ENCODE results near the gene DOCK2. TPM values are rescaled to one million over a fixed set of nuclear protein-coding genes. Genes with fewer than 3 reads are reported as not detected.

The DOCK2 gene
- polyA plus RNA-seq, 1 of the 3 experiments (the other 2 are of a cell fraction): 3.8 TPM

DNA sequence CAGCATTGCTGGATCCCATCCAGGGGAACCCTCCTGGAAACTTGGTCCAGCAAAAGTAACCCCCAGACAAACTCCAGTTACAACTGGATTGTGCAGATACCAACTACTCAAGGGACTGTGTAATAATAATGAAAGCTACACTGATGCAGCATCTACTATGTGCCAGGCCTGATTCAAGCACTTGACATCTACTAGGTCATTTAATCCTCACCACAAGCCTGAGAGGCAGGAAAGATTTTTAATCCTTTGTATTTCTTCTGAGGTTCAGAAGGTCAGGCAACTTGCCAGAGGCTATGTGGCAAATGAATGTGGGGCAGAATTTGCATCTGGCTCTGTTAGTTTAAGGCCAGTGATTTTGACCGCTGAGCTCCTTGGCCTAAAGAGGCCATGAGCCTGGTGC lies 439.1 kb downstream of the DOCK2 start:
- H3K4me1 ChIP-seq (ENCODE audit: control insufficient read depth in 1 of 2, insufficient read depth in 2 of 2, low read depth in 1 of 2, low read length in 1 of 2): no peaks in the 10 kb centered on the region

DNA sequence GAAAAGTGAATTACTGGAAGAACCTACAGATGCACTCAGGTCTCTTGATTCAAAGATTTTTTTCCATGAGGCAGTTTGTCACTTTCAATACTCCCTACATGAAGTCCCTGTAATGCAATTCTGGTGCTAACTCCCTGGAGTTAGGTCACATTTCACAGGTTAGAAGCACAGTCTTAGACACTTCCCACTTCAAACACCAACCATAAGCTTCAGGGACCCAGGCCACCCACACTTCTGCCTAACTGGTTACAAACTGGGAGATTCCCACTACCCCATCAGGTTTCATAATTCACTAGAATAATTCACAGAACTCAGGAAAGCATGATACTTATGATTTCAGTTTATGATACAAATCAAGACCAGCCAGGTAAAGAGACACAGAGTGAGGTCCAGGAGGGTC lies 439.7 kb downstream of the DOCK2 start:
- H3K27me3 ChIP-seq (ENCODE audit: insufficient read depth): no peaks in the 10 kb centered on the region
- H3K4me2 ChIP-seq: no peak overlapping the region
- ChIA-PET POLR2A (no interaction called here), CTCF (no interaction called here)
- H3K36me3 ChIP-seq (replicated peaks in 1 of 2; ENCODE audit: control insufficient read depth in 1 of 2, insufficient read depth in 2 of 2, low read length in 1 of 2): no peaks in the 10 kb centered on the region
- H3K9me3 ChIP-seq: no peaks in the 10 kb centered on the region
- no peak overlapping the region for H2AFZ ChIP-seq (ENCODE audit: low read depth)
- no peaks in the 10 kb centered on the region for H3F3A ChIP-seq (replicated peaks; ENCODE audit: insufficient read depth)
- no peak for DNase-seq
- H3K79me2 ChIP-seq (ENCODE audit: insufficient read depth): no peaks in the 10 kb centered on the region
- H3K27ac ChIP-seq (ENCODE audit: low read depth in 2 of 2, low read length in 1 of 2): no peak overlapping the region
- no peak overlapping the region for H3K9ac ChIP-seq
- H4K20me1 ChIP-seq (ENCODE audit: insufficient read depth): no peaks in the 10 kb centered on the region
- H3K9me2 ChIP-seq: no peaks in the 10 kb centered on the region
- no peak overlapping the region for H3K4me3 ChIP-seq (ENCODE audit: low read depth in 2 of 2, low read length in 1 of 2)
- no peaks in the 10 kb centered on the region for H3K4me1 ChIP-seq (ENCODE audit: control insufficient read depth in 1 of 2, insufficient read depth in 2 of 2, low read depth in 1 of 2, low read length in 1 of 2)
- no peak for TF ChIP-seq RXRA (IDR thresholded peaks at IDR 0.05; ENCODE audit: borderline replicate concordance, low read depth)
- no peak for TF ChIP-seq RAD21 (IDR thresholded peaks at IDR 0.05; ENCODE audit: low read length)
- TF ChIP-seq GATA2 (CRISPR knock-in tag; IDR thresholded peaks at IDR 0.05): no peak
- TF ChIP-seq YY1 (IDR thresholded peaks at IDR 0.05; ENCODE audit: low read depth): no peak
- no peak for TF ChIP-seq GABPA (IDR thresholded peaks at IDR 0.05; ENCODE audit: low read depth)
- TF ChIP-seq CHD2 (IDR thresholded peaks at IDR 0.05; ENCODE audit: low read length, partially characterized antibody): no peak

More for the DNA sequence above, 439.1 kb downstream of the DOCK2 start:
- H3F3A ChIP-seq (replicated peaks; ENCODE audit: insufficient read depth): no peaks in the 10 kb centered on the region
- H2AFZ ChIP-seq (ENCODE audit: low read depth): no peak overlapping the region
- DNase-seq: no peak
- no peaks in the 10 kb centered on the region for H3K9me2 ChIP-seq
- H3K4me3 ChIP-seq (ENCODE audit: low read depth in 2 of 2, low read length in 1 of 2): no peak overlapping the region
- ChIA-PET POLR2A (no interaction called here), CTCF (interaction anchor here (0.7 to 1.5 kb wide), 5 partner anchors 13 to 278 kb away, joined by 3 to 4 read pairs (median 3); no protein-coding TSS in a partner anchor)
- WGBS (ENCODE audit: low lambda C conversion rate): 100% methylated on average over 1 of the region's 1 CpG
- no peaks in the 10 kb centered on the region for H4K20me1 ChIP-seq (ENCODE audit: insufficient read depth)
- H3K36me3 ChIP-seq (replicated peaks in 1 of 2; ENCODE audit: control insufficient read depth in 1 of 2, insufficient read depth in 2 of 2, low read length in 1 of 2): no peaks in the 10 kb centered on the region
- no peaks in the 10 kb centered on the region for H3K9me3 ChIP-seq
- no peaks in the 10 kb centered on the region for H3K79me2 ChIP-seq (ENCODE audit: insufficient read depth)
- no peak overlapping the region for H3K9ac ChIP-seq
- no peak overlapping the region for H3K4me2 ChIP-seq
- no peak overlapping the region for H3K27ac ChIP-seq (ENCODE audit: low read depth in 2 of 2, low read length in 1 of 2)
- H3K27me3 ChIP-seq (ENCODE audit: insufficient read depth): no peaks in the 10 kb centered on the region
- TF ChIP-seq SIN3A (IDR thresholded peaks at IDR 0.05; ENCODE audit: borderline replicate concordance, low read depth, low read length) (no peak), YY1 (IDR thresholded peaks at IDR 0.05; ENCODE audit: low read depth) (no peak), MXI1 (IDR thresholded peaks at IDR 0.05; ENCODE audit: low read depth, low read length) (no peak), MEF2A (IDR thresholded peaks at IDR 0.05; ENCODE audit: borderline replicate concordance, low read depth) (no peak), FOXM1 (IDR thresholded peaks at IDR 0.05; ENCODE audit: low read depth) (no peak), SMC3 (IDR thresholded peaks at IDR 0.05; ENCODE audit: low read depth, low read length) (no peak), RCOR1 (IDR thresholded peaks at IDR 0.05; ENCODE audit: low read length) (no peak)
- TF ChIP-seq, protein P1, sequence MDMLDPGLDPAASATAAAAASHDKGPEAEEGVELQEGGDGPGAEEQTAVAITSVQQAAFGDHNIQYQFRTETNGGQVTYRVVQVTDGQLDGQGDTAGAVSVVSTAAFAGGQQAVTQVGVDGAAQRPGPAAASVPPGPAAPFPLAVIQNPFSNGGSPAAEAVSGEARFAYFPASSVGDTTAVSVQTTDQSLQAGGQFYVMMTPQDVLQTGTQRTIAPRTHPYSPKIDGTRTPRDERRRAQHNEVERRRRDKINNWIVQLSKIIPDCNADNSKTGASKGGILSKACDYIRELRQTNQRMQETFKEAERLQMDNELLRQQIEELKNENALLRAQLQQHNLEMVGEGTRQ (IDR thresholded peaks at IDR 0.05; ENCODE audit: borderline replicate concordance, low read depth, low read length): no peak
- TF ChIP-seq, protein P2, sequence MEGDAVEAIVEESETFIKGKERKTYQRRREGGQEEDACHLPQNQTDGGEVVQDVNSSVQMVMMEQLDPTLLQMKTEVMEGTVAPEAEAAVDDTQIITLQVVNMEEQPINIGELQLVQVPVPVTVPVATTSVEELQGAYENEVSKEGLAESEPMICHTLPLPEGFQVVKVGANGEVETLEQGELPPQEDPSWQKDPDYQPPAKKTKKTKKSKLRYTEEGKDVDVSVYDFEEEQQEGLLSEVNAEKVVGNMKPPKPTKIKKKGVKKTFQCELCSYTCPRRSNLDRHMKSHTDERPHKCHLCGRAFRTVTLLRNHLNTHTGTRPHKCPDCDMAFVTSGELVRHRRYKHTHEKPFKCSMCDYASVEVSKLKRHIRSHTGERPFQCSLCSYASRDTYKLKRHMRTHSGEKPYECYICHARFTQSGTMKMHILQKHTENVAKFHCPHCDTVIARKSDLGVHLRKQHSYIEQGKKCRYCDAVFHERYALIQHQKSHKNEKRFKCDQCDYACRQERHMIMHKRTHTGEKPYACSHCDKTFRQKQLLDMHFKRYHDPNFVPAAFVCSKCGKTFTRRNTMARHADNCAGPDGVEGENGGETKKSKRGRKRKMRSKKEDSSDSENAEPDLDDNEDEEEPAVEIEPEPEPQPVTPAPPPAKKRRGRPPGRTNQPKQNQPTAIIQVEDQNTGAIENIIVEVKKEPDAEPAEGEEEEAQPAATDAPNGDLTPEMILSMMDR (IDR thresholded peaks at IDR 0.05): no peak
- TF ChIP-seq, protein P3, sequence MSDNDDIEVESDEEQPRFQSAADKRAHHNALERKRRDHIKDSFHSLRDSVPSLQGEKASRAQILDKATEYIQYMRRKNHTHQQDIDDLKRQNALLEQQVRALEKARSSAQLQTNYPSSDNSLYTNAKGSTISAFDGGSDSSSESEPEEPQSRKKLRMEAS (IDR thresholded peaks at IDR 0.05; ENCODE audit: low read depth): no peak

All from SK-N-SH (cell line).